Spleen (tissue), 7 donors: ENCODE results near the gene MSANTD2.

Experiments
- CTCF ChIP-seq, 11 experiments: fragments of 200-600 bp in 7 of 11; fragments of 450-650 bp in 4 of 11; sonication (generic) in 4 of 11; IDR thresholded peaks in 8 of 11; conservative IDR thresholded peaks in 3 of 11; 1 replicate in 7 of 11; 2 replicates in 4 of 11; pipeline versions ENCODE4 v1.4.0 to v1.8.0; 2016 to 2021; ENCODE audit warnings: antibody characterized with exemption in 11 of 11, inconsistent platforms in 4 of 11, mild to moderate bottlenecking in 1 of 11
- POLR2A ChIP-seq, 3 donors: fragments of 450-650 bp; IDR thresholded peaks; one replicate each; pipeline ENCODE4 v1.5.1; 2017; ENCODE audit warnings: antibody characterized with exemption in 3 of 3, mild to moderate bottlenecking in 1 of 3
- POLR2AphosphoS5 ChIP-seq, 3 donors: sonication (generic); formaldehyde crosslinking; IDR thresholded peaks; one replicate each; pipeline ENCODE4 v1.5.1; 2017; ENCODE audit warnings: antibody characterized with exemption in 3 of 3
- donor health status: DM: no; HTN: no; CAD: no; lungs with moderate emphysema.
- donor health status: DM: no; HTN: no; CAD: no.
- donor health status: DM: no; HTN: no; CAD: no.

- no peak for TF ChIP-seq CTCF (IDR thresholded peaks at IDR 0.05 in 8 of 11, conservative IDR thresholded peaks at IDR 0.05 in 3 of 11)
- no peak for TF ChIP-seq POLR2A (IDR thresholded peaks at IDR 0.05)
- no peak for TF ChIP-seq POLR2AphosphoS5 (IDR thresholded peaks at IDR 0.05)
These were observed 14.5 kb upstream of the MSANTD2 start for GRCh38 chr11:124814739-124815138.
